MM.1S (cell line): ENCODE data around the gene SEL1L.
A peak's percentile ranks its signal among the peaks of the same experiment; 100 is the strongest.

Experiments
- DNase-seq: peaks from one replicate; pipeline ENCODE4 v3.0.0-alpha.2; 2015
- H2AFZ ChIP-seq: fragments of 300-600 bp; sonication (generic); 2 replicates; pipeline ENCODE4 v1.6.0; 2016; ENCODE audit warnings: antibody characterized with exemption, low read length
- H3F3A ChIP-seq: fragments of 300-600 bp; sonication (generic); 2 replicates; pipeline ENCODE4 v1.6.1; 2016; ENCODE audit warnings: mild to moderate bottlenecking, antibody characterized with exemption, low read length, moderate library complexity, mixed read lengths; ENCODE audit not compliant: insufficient read depth
- H3K27ac ChIP-seq: fragments of 300-600 bp; sonication (generic); 2 replicates; pipeline ENCODE4 v1.5.1; 2016; ENCODE audit warnings: mild to moderate bottlenecking, low read length
- H3K27me3 ChIP-seq: fragments of 300-600 bp; sonication (generic); replicated peaks from 2 replicates; pipeline ENCODE4 v1.6.0; 2016; ENCODE audit warnings: low read length; ENCODE audit not compliant: insufficient read depth
- H3K36me3 ChIP-seq: fragments of 300-600 bp; sonication (generic); replicated peaks from 2 replicates; pipeline ENCODE4 v1.6.1; 2016; ENCODE audit warnings: mild to moderate bottlenecking, low read length, mixed read lengths; ENCODE audit not compliant: insufficient read depth
- H3K4me1 ChIP-seq: fragments of 300-600 bp; sonication (generic); 2 replicates; pipeline ENCODE4 v1.6.1; 2016; ENCODE audit warnings: low read length, mixed read lengths
- H3K4me2 ChIP-seq: fragments of 300-600 bp; sonication (generic); 2 replicates; pipeline ENCODE4 v1.6.0; 2016; ENCODE audit warnings: low read depth, low read length
- H3K4me3 ChIP-seq: fragments of 300-600 bp; sonication (generic); 2 replicates; pipeline ENCODE4 v1.5.1; 2016; ENCODE audit warnings: low read length, mixed read lengths
- H3K79me2 ChIP-seq: fragments of 300-600 bp; sonication (generic); 2 replicates; pipeline ENCODE4 v1.6.1; 2016; ENCODE audit warnings: mixed run types, low read length, mixed read lengths
- H3K9ac ChIP-seq: fragments of 300-600 bp; sonication (generic); 2 replicates; pipeline ENCODE4 v1.6.1; 2016; ENCODE audit warnings: low read length, mixed read lengths
- H3K9me2 ChIP-seq: fragments of 300-600 bp; sonication (generic); replicated peaks from 2 replicates; pipeline ENCODE4 v1.6.1; 2016; ENCODE audit warnings: mild to moderate bottlenecking, low read length, mixed read lengths; ENCODE audit not compliant: insufficient read depth
- H3K9me3 ChIP-seq: fragments of 300-600 bp; sonication (generic); replicated peaks from 2 replicates; pipeline ENCODE4 v1.6.1; 2016; ENCODE audit warnings: mild to moderate bottlenecking, low read length, mixed read lengths; ENCODE audit not compliant: insufficient read depth
- H4K20me1 ChIP-seq: fragments of 300-600 bp; sonication (generic); 2 replicates; pipeline ENCODE4 v1.6.1; 2016; ENCODE audit warnings: mild to moderate bottlenecking, low read length, moderate library complexity, mixed read lengths; ENCODE audit not compliant: insufficient read depth
- EZH2 ChIP-seq: fragments of 300-600 bp; sonication (generic); optimal IDR thresholded peaks from 2 replicates; pipeline ENCODE3; 2017; ENCODE audit warnings: low read depth, mild to moderate bottlenecking, antibody characterized with exemption, low read length, mixed read lengths
- EZH2phosphoT487 ChIP-seq: fragments of 300-600 bp; sonication (generic); IDR thresholded peaks from 2 replicates; pipeline ENCODE4 v1.6.1; 2018; ENCODE audit warnings: antibody characterized with exemption, low read length
- TF ChIP-seq, protein P1 (sequence below): fragments of 300-600 bp; sonication (generic); IDR thresholded peaks from 2 replicates; pipeline ENCODE4 v1.5.1; 2016; ENCODE audit warnings: antibody characterized with exemption, low read length, mixed read lengths

SEL1L gene

GRCh38 chr14:81455390-81455789, 78.3 kb downstream of the SEL1L start:
- Histone ChIP-seq H4K20me1 (no peaks in the 10 kb centered on the region), H3K9me2 (no peaks in the 10 kb centered on the region), H3K4me1 (no peaks in the 10 kb centered on the region), H3K4me2 (no peak overlapping the region), H3K79me2 (no peaks in the 10 kb centered on the region), H3F3A (no peaks in the 10 kb centered on the region), H3K9me3 (no peaks in the 10 kb centered on the region), H3K27ac (no peak overlapping the region), H3K27me3 (no peaks in the 10 kb centered on the region), H2AFZ (no peak overlapping the region), H3K4me3 (no peak overlapping the region), H3K36me3 (no peaks in the 10 kb centered on the region), H3K9ac (no peak overlapping the region)
- DNase-seq = no peak
- TF ChIP-seq, protein P1, sequence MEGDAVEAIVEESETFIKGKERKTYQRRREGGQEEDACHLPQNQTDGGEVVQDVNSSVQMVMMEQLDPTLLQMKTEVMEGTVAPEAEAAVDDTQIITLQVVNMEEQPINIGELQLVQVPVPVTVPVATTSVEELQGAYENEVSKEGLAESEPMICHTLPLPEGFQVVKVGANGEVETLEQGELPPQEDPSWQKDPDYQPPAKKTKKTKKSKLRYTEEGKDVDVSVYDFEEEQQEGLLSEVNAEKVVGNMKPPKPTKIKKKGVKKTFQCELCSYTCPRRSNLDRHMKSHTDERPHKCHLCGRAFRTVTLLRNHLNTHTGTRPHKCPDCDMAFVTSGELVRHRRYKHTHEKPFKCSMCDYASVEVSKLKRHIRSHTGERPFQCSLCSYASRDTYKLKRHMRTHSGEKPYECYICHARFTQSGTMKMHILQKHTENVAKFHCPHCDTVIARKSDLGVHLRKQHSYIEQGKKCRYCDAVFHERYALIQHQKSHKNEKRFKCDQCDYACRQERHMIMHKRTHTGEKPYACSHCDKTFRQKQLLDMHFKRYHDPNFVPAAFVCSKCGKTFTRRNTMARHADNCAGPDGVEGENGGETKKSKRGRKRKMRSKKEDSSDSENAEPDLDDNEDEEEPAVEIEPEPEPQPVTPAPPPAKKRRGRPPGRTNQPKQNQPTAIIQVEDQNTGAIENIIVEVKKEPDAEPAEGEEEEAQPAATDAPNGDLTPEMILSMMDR = no peak
- no peak for TF ChIP-seq EZH2phosphoT487

DNA sequence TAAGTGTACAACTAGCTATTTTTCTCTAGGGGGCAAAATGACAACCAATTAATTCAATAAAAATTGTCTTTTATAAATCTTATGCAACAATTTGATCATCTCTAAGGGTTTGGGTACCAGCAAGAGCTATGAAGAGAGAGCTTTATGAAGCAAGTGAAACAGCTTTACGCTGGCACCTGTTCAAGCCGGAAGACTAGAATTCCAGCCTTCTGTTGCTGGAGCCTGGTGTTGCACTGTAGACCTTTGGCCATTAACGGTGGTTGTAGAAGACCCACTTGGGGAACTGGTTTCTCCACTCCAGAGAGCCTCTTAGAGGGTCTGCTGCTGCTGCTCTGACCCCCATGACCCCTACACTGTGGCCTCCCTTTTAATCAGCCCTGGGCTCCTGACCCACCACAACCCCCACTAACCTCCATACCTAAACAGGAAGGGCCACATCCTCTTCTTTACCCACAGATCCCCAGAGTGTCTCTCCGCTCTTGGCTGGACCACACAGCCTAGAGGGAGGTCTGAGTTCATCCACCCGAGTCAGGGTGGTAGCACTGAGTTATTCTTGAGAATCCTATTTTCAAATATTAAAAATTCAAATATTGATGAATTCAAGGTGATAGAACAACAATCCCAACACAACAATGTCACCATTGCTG, 79.0 kb downstream of the SEL1L start:
- H3K27me3 ChIP-seq = no peaks in the 10 kb centered on the region
- H3K27ac ChIP-seq = no peak overlapping the region
- H3K4me3 ChIP-seq = no peak overlapping the region
- no peak overlapping the region for H3K4me2 ChIP-seq
- H3F3A ChIP-seq = no peaks in the 10 kb centered on the region
- no peak overlapping the region for H3K9ac ChIP-seq
- no peaks in the 10 kb centered on the region for H3K4me1 ChIP-seq
- no peaks in the 10 kb centered on the region for H3K36me3 ChIP-seq
- no peak overlapping the region for H2AFZ ChIP-seq
- no peaks in the 10 kb centered on the region for H3K9me3 ChIP-seq
- no peaks in the 10 kb centered on the region for H4K20me1 ChIP-seq
- H3K79me2 ChIP-seq = no peaks in the 10 kb centered on the region
- no peak for DNase-seq
- TF ChIP-seq EZH2 = no peak
- TF ChIP-seq, protein P1 = no peak
- TF ChIP-seq EZH2phosphoT487 = no peak
- H3K9me2 ChIP-seq = no peaks in the 10 kb centered on the region

DNA sequence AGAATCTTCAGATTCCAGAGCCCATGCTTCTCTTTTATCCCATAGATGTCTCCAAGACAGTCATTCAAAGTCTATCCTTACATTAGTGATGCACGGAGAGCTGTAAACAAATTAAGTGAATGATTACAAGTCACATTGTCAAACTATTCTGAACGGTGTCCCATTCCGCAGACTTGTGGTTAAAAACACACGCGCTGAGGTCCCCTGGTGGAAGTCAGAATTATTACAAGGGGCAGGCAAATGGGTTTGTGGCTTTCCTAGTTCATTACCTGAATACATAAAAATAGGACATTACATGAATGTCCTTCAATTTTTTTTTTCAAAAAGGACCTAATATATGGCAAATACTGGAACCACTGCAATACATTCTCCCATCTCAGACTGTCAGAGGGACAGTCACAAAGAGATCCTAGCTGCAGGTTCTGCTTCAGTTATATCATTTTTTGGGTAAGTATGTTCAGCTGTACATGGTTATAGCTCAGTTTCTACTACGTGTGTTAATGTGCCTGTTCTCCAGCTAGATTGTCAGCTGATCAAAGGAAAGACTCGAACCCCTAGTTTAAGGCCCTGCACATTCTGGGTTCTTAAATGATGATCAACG, 80.4 kb downstream of the SEL1L start:
- no peaks in the 10 kb centered on the region for H3K4me1 ChIP-seq
- no peaks in the 10 kb centered on the region for H3K9me3 ChIP-seq
- DNase-seq = peak; percentile 55
- no peaks in the 10 kb centered on the region for H3K36me3 ChIP-seq
- H3F3A ChIP-seq = no peaks in the 10 kb centered on the region
- no peaks in the 10 kb centered on the region for H3K27me3 ChIP-seq
- TF ChIP-seq EZH2 (no peak), EZH2phosphoT487 (no peak)
- TF ChIP-seq, protein P1 = peak; percentile 65
- H3K9me2 ChIP-seq = no peaks in the 10 kb centered on the region
- no peak overlapping the region for H3K4me3 ChIP-seq
- H3K79me2 ChIP-seq = no peaks in the 10 kb centered on the region
- 0 out of 2 replicates have a peak overlapping the region, but pooled peaks have one; percentile 40 for H2AFZ ChIP-seq
- peak overlapping the region; percentile 25; the same call in 1 of the 2 replicates for H3K4me2 ChIP-seq
- no peaks in the 10 kb centered on the region for H4K20me1 ChIP-seq
- H3K27ac ChIP-seq = no peak overlapping the region
- no peak overlapping the region for H3K9ac ChIP-seq
